ENCODE data around the gene SELENON. TPM values are rescaled to one million over a fixed set of nuclear protein-coding genes. Genes with fewer than 3 reads are reported as not detected.

The SELENON gene
- total RNA-seq, 1 experiment from 2014 or later, result 57.2 TPM

- no peaks in the 10 kb centered on the region for H3K9me3 ChIP-seq (ENCODE audit: control insufficient read depth, insufficient read depth, low read depth, low read length)
- intact Hi-C loops (cut with micrococcal nuclease; ENCODE audit: unreplicated experiment), result no loop called here
- H3K4me3 ChIP-seq (ENCODE audit: low read depth in 2 of 2, low read length in 2 of 2), result no peak overlapping the region
- no peak for TF ChIP-seq CTCF (IDR thresholded peaks at IDR 0.05)
- TF ChIP-seq SIN3A (IDR thresholded peaks at IDR 0.05; ENCODE audit: borderline replicate concordance, insufficient read depth, low read depth, low read length), result no peak
- no peak for TF ChIP-seq TCF7L2 (IDR thresholded peaks at IDR 0.05; ENCODE audit: low read depth, low read length)
- TF ChIP-seq REST (IDR thresholded peaks at IDR 0.05; ENCODE audit: insufficient read depth in 1 of 2, low read depth in 2 of 2, low read length in 1 of 2), result no peak
- TF ChIP-seq POLR2AphosphoS5 (IDR thresholded peaks at IDR 0.05; ENCODE audit: low read depth, low read length), result no peak
- ChIA-PET CTCF (no interaction called here), POLR2A (no interaction called here)
- BruUV-seq (replicated peaks), result no TSS peak
- DNase-seq (ENCODE audit: low read depth, low spot score), result no peak
- no peak for ATAC-seq
- H3K27me3 ChIP-seq (ENCODE audit: control insufficient read depth, insufficient read depth, low read length), result no peaks in the 10 kb centered on the region
- H3K4me1 ChIP-seq (ENCODE audit: control insufficient read depth, insufficient read depth, low read length), result no peaks in the 10 kb centered on the region
- in situ Hi-C loops (cut with HindIII; ENCODE audit: low pct_unique_long_range_greater_than_20kb, low sequenced_read_pairs), result no loop called here
- H3K27ac ChIP-seq (ENCODE audit: low read length), result no peak overlapping the region
- no peaks in the 10 kb centered on the region for H3K36me3 ChIP-seq (ENCODE audit: control insufficient read depth, insufficient read depth, low read length)
Observed at GRCh38 chr1:25763493-25763892, 36.5 kb upstream of the SELENON start.

- BruUV-seq (replicated peaks), result no TSS peak
- DNase-seq (ENCODE audit: low read depth, low spot score), result no peak
- Histone ChIP-seq H3K4me3 (ENCODE audit: low read depth in 2 of 2, low read length in 2 of 2) (no peak overlapping the region), H3K27ac (ENCODE audit: low read length) (no peak overlapping the region), H3K36me3 (ENCODE audit: control insufficient read depth, insufficient read depth, low read length) (no peaks in the 10 kb centered on the region), H3K4me1 (ENCODE audit: control insufficient read depth, insufficient read depth, low read length) (no peaks in the 10 kb centered on the region), H3K9me3 (ENCODE audit: control insufficient read depth, insufficient read depth, low read depth, low read length) (no peaks in the 10 kb centered on the region), H3K27me3 (ENCODE audit: control insufficient read depth, insufficient read depth, low read length) (no peaks in the 10 kb centered on the region)
- ATAC-seq, result no peak
- intact Hi-C loops (cut with micrococcal nuclease; ENCODE audit: unreplicated experiment), result no loop called here
- ChIA-PET CTCF (no interaction called here), POLR2A (no interaction called here)
- in situ Hi-C loops (cut with HindIII; ENCODE audit: low pct_unique_long_range_greater_than_20kb, low sequenced_read_pairs), result no loop called here
- TF ChIP-seq SIN3A (IDR thresholded peaks at IDR 0.05; ENCODE audit: borderline replicate concordance, insufficient read depth, low read depth, low read length) (no peak), POLR2AphosphoS5 (IDR thresholded peaks at IDR 0.05; ENCODE audit: low read depth, low read length) (no peak), REST (IDR thresholded peaks at IDR 0.05; ENCODE audit: insufficient read depth in 1 of 2, low read depth in 2 of 2, low read length in 1 of 2) (no peak), CTCF (IDR thresholded peaks at IDR 0.05) (no peak), TCF7L2 (IDR thresholded peaks at IDR 0.05; ENCODE audit: low read depth, low read length) (no peak)
Observed at GRCh38 chr1:25765136-25765922, 34.7 kb upstream of the SELENON start.
